ENCODE measurements around the gene APOD.

The APOD gene

DNA sequence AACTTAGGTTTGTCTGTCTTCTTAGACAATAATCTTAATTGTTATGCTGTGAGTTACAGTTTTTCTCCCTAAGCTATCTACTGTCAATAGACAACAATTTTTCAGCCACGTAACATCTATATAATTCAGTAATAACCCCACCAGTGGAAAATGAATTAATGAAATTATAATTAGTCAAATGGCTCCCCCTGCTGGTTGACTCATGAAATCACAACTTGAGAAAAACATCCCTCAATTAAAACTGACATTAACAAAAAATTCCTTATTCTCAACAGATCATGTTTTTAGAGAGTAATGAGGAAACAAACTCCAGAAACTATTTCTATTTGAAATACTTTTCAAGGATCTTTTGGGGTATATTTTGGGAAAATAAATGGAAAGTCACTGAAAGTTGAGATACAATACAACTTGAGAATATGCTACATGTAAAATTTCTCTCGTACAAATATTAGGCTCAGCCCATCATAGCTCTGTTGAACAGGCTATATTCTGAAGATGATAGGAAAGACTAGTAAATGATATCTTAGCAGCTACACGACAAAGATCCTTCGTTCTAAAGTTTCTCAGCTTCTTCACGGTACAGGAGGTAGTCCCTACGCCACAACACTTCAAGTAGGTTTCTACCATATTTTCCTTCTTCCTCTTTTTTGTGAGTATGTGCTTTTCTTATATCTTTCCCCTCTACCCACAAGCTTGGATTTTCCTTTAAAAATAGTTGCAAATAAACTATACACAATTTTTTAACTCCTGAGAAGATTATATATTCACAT lies 61.3 kb downstream of the APOD start:
- FAIRE-seq: peak; percentile 95

Measured in G401.6 (cell line).